Trophoblast cell (in vitro differentiated cells and primary cell): ENCODE data around the gene AGAP1.

Source experiments
- DNase-seq, 2 donors: peaks; one replicate each; pipeline ENCODE4 v3.0.0-alpha.2; 2016
- H2AFZ ChIP-seq: 2 replicates; pipeline ENCODE4 v1.6.1; 2013; ENCODE audit warnings: low read length, moderate library complexity, mild to moderate bottlenecking; ENCODE audit not compliant: insufficient read depth, poor library complexity
- H2AK5ac ChIP-seq: 2 replicates; pipeline ENCODE4 v1.6.1; 2013; ENCODE audit warnings: mild to moderate bottlenecking, low read length
- H2BK120ac ChIP-seq: 2 replicates; pipeline ENCODE4 v1.6.1; 2013; ENCODE audit warnings: low read length, mild to moderate bottlenecking, moderate library complexity; ENCODE audit not compliant: insufficient read depth, poor library complexity
- H2BK12ac ChIP-seq: 2 replicates; pipeline ENCODE4 v1.6.1; 2013; ENCODE audit warnings: mild to moderate bottlenecking, low read length, moderate library complexity
- H2BK5ac ChIP-seq: 2 replicates; pipeline ENCODE4 v1.6.1; 2013; ENCODE audit warnings: low read length, low read depth, moderate library complexity, mild to moderate bottlenecking; ENCODE audit not compliant: poor library complexity
- H3K14ac ChIP-seq: 2 replicates; pipeline ENCODE4 v1.6.1; 2013; ENCODE audit warnings: mild to moderate bottlenecking, low read length
- H3K18ac ChIP-seq: 2 replicates; pipeline ENCODE4 v1.6.1; 2013; ENCODE audit warnings: mild to moderate bottlenecking, low read length
- H3K23ac ChIP-seq: 2 replicates; pipeline ENCODE4 v1.6.1; 2013; ENCODE audit warnings: low read length
- H3K27ac ChIP-seq: 2 replicates; pipeline ENCODE4 v1.5.1; 2013; ENCODE audit warnings: low read depth, mild to moderate bottlenecking, inconsistent platforms, low read length, moderate library complexity
- H3K27me3 ChIP-seq: 2 replicates; pipeline ENCODE4 v1.6.1; 2013; ENCODE audit warnings: inconsistent platforms, mild to moderate bottlenecking, low read length, moderate library complexity; ENCODE audit not compliant: insufficient read depth
- H3K36me3 ChIP-seq, 2 experiments: 1 replicate in 1 of 2; 2 replicates in 1 of 2; pipeline ENCODE4 v1.6.1; 2013; ENCODE audit warnings: low read length in 2 of 2, mild to moderate bottlenecking in 2 of 2, moderate library complexity in 1 of 2; ENCODE audit not compliant: insufficient read depth in 2 of 2, control insufficient read depth in 1 of 2
- H3K4ac ChIP-seq: 2 replicates; pipeline ENCODE4 v1.6.1; 2013; ENCODE audit warnings: low read depth, mild to moderate bottlenecking, low read length, moderate library complexity
- H3K4me1 ChIP-seq, 2 experiments: 1 replicate in 1 of 2; 2 replicates in 1 of 2; pipeline ENCODE4 v1.6.1; 2013; ENCODE audit warnings: low read length in 2 of 2, mild to moderate bottlenecking in 2 of 2, moderate library complexity in 1 of 2; ENCODE audit not compliant: insufficient read depth in 2 of 2, control insufficient read depth in 1 of 2
- H3K4me2 ChIP-seq: 2 replicates; pipeline ENCODE4 v1.6.1; 2013; ENCODE audit warnings: inconsistent platforms, mild to moderate bottlenecking, low read length, moderate library complexity
- H3K4me3 ChIP-seq: 2 replicates; pipeline ENCODE4 v1.5.1; 2013; ENCODE audit warnings: mild to moderate bottlenecking, low read depth, low read length, inconsistent platforms
- H3K79me1 ChIP-seq: one replicate; pipeline ENCODE4 v1.6.1; 2013; ENCODE audit warnings: low read length
- H3K79me2 ChIP-seq: 2 replicates; pipeline ENCODE4 v1.6.1; 2013; ENCODE audit warnings: low read length, mild to moderate bottlenecking; ENCODE audit not compliant: control insufficient read depth, insufficient read depth, poor library complexity
- H3K9ac ChIP-seq: 2 replicates; pipeline ENCODE4 v1.6.1; 2013; ENCODE audit warnings: mild to moderate bottlenecking, low read length
- H3K9me3 ChIP-seq: 2 replicates; pipeline ENCODE4 v1.6.1; 2013; ENCODE audit warnings: low read depth, mild to moderate bottlenecking, control low read depth, inconsistent platforms, low read length; ENCODE audit not compliant: insufficient read depth
- H4K12ac ChIP-seq: 2 replicates; pipeline ENCODE4 v1.6.1; 2013; ENCODE audit warnings: low read depth, mild to moderate bottlenecking, low read length, moderate library complexity
- H4K8ac ChIP-seq: 2 replicates; pipeline ENCODE4 v1.6.1; 2013; ENCODE audit warnings: low read depth, mild to moderate bottlenecking, low read length, moderate library complexity
- H4K91ac ChIP-seq: one replicate; pipeline ENCODE4 v1.6.1; 2013; ENCODE audit warnings: low read depth, mild to moderate bottlenecking, low read length, moderate library complexity
- WGBS: extraction: QIAGEN DNeasy Blood & Tissue Kit; methylation state at CpG from one replicate; pipeline ENCODE4 v1.1.7; 2013; ENCODE audit warnings: missing lambda C conversion rate; ENCODE audit not compliant: insufficient read length, insufficient coverage; ENCODE audit errors: extremely low coverage; 5-methylcytosine and 5-hydroxymethylcytosine counted together

AGAP1 gene

DNA sequence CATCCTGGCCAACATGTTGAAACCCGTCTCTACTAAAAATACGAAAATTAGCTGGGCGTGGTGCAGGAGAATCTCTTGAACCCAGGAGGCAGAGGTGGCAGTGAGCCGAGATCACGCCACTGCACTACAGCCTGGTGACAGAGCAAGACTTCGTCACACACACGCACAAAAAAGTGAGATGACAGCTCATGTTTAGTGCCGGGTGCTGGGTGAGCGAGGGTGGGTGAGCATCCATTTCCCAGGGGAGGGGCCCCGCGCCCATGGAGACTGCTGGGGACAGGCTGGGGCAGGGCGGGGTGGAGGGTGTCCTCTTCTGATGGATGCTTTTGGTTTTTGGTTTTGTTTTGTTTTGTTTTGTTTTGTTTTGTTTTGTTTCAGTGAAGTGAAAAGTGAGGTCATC lies 467.9 kb downstream of the AGAP1 start:
- H3K4ac ChIP-seq: no peak overlapping the region
- no peak overlapping the region for H2AK5ac ChIP-seq
- no peak overlapping the region for H3K27ac ChIP-seq
- no peak overlapping the region for H3K4me2 ChIP-seq
- H3K4me3 ChIP-seq: no peak overlapping the region
- no peak overlapping the region for H2BK120ac ChIP-seq
- no peak overlapping the region for H2AFZ ChIP-seq
- no peak overlapping the region for H4K91ac ChIP-seq
- no peak for DNase-seq
- peaks cover 2% of the 10 kb centered on the region for H3K9me3 ChIP-seq
- no peaks in the 10 kb centered on the region for H3K79me2 ChIP-seq
- no peak overlapping the region for H2BK12ac ChIP-seq
- no peak overlapping the region for H4K12ac ChIP-seq
- H3K4me1 ChIP-seq: no peaks in the 10 kb centered on the region
- no peaks in the 10 kb centered on the region for H3K36me3 ChIP-seq
- H3K27me3 ChIP-seq: no peaks in the 10 kb centered on the region
- no peak overlapping the region for H3K23ac ChIP-seq
- H3K18ac ChIP-seq: no peak overlapping the region
- H3K9ac ChIP-seq: no peak overlapping the region
- H3K14ac ChIP-seq: no peak overlapping the region
- H3K79me1 ChIP-seq: no peaks in the 10 kb centered on the region
- no CpG with 5 or more reads among the region's 12 CpGs for WGBS
- H2BK5ac ChIP-seq: no peak overlapping the region
- H4K8ac ChIP-seq: no peak overlapping the region

- Histone ChIP-seq H4K91ac (no peak overlapping the region), H3K4ac (no peak overlapping the region), H3K79me2 (no peaks in the 10 kb centered on the region), H3K36me3 (peaks cover 2 to 4% of the 10 kb centered on the region in 2 experiments), H3K9ac (no peak overlapping the region), H2BK12ac (no peak overlapping the region), H3K4me3 (no peak overlapping the region), H3K18ac (no peak overlapping the region), H2BK120ac (no peak overlapping the region), H4K12ac (no peak overlapping the region), H2BK5ac (no peak overlapping the region), H3K79me1 (no peaks in the 10 kb centered on the region), H3K9me3 (peaks cover 2% of the 10 kb centered on the region), H3K14ac (no peak overlapping the region), H3K27me3 (no peaks in the 10 kb centered on the region), H3K4me2 (no peak overlapping the region), H2AFZ (no peak overlapping the region), H2AK5ac (no peak overlapping the region), H3K23ac (no peak overlapping the region), H3K27ac (no peak overlapping the region), H3K4me1 (no peaks in the 10 kb centered on the region), H4K8ac (no peak overlapping the region)
- WGBS: no CpG with 5 or more reads among the region's 17 CpGs
- no peak for DNase-seq
Observed at GRCh38 chr2:235963853-235964577, 470.2 kb downstream of the AGAP1 start.

GRCh38 chr2:235964787-235965390 lies 471.0 kb downstream of the AGAP1 start:
- no peak overlapping the region for H3K4me2 ChIP-seq
- DNase-seq: no peak

GRCh38 chr2:235966396-235966795 lies 472.6 kb downstream of the AGAP1 start:
- H3K4ac ChIP-seq: no peak overlapping the region
- H4K8ac ChIP-seq: no peak overlapping the region
- H3K9me3 ChIP-seq: peaks cover 2% of the 10 kb centered on the region
- H3K9ac ChIP-seq: no peak overlapping the region
- H2BK120ac ChIP-seq: no peak overlapping the region
- no peaks in the 10 kb centered on the region for H3K4me1 ChIP-seq
- no peak overlapping the region for H3K4me3 ChIP-seq
- no peaks in the 10 kb centered on the region for H3K79me2 ChIP-seq
- no peak overlapping the region for H2BK5ac ChIP-seq
- H3K79me1 ChIP-seq: no peaks in the 10 kb centered on the region
- H3K27ac ChIP-seq: no peak overlapping the region
- no peak overlapping the region for H2AK5ac ChIP-seq
- no peak overlapping the region for H2AFZ ChIP-seq
- no CpG with 5 or more reads among the region's 6 CpGs for WGBS
- no peak overlapping the region for H4K91ac ChIP-seq
- H3K14ac ChIP-seq: no peak overlapping the region
- no peaks in the 10 kb centered on the region for H3K27me3 ChIP-seq
- no peak overlapping the region for H4K12ac ChIP-seq
- no peak overlapping the region for H3K23ac ChIP-seq
- no peak for DNase-seq
- H3K18ac ChIP-seq: no peak overlapping the region
- H3K36me3 ChIP-seq: peaks cover 10 to 13% of the 10 kb centered on the region in 2 experiments
- H3K4me2 ChIP-seq: no peak overlapping the region
- no peak overlapping the region for H2BK12ac ChIP-seq

More at GRCh38 chr2:235964787-235965390, 471.0 kb downstream of the AGAP1 start:
- Histone ChIP-seq H3K79me1 (no peaks in the 10 kb centered on the region), H3K14ac (no peak overlapping the region), H3K4ac (no peak overlapping the region), H3K18ac (no peak overlapping the region), H4K12ac (no peak overlapping the region), H2BK12ac (no peak overlapping the region), H3K9me3 (peaks cover 2% of the 10 kb centered on the region), H4K8ac (no peak overlapping the region), H3K79me2 (no peaks in the 10 kb centered on the region), H2BK5ac (no peak overlapping the region), H3K27ac (no peak overlapping the region), H4K91ac (no peak overlapping the region), H3K4me1 (no peaks in the 10 kb centered on the region), H2AK5ac (no peak overlapping the region), H3K36me3 (peaks cover 2 to 7% of the 10 kb centered on the region in 2 experiments), H2BK120ac (no peak overlapping the region), H3K4me3 (no peak overlapping the region), H2AFZ (no peak overlapping the region), H3K23ac (no peak overlapping the region), H3K27me3 (no peaks in the 10 kb centered on the region), H3K9ac (no peak overlapping the region)
- no CpG with 5 or more reads among the region's 13 CpGs for WGBS
